HEK293T (cell line): ENCODE measurements around the gene IL2RG.

Source experiments
- ARNT ChIP-seq: fragments of 450-650 bp; IDR thresholded peaks from 2 replicates; pipeline ENCODE4 v1.6.1; 2017; ENCODE audit warnings: mild to moderate bottlenecking
- BHLHE40 ChIP-seq: fragments of 450-650 bp; IDR thresholded peaks from 2 replicates; pipeline ENCODE4 v1.6.1; 2016; ENCODE audit warnings: mild to moderate bottlenecking, moderate library complexity, borderline replicate concordance
- CTBP1 ChIP-seq: fragments of 450-650 bp; IDR thresholded peaks from 2 replicates; pipeline ENCODE4 v1.6.1; 2016; ENCODE audit warnings: borderline replicate concordance
- ELF4 ChIP-seq: fragments of 450-650 bp; IDR thresholded peaks from 2 replicates; pipeline ENCODE4 v1.6.1; 2017; ENCODE audit warnings: antibody characterized with exemption
- FOXK2 ChIP-seq: fragments of 450-650 bp; IDR thresholded peaks from 2 replicates; pipeline ENCODE4 v1.6.1; 2016; ENCODE audit warnings: mild to moderate bottlenecking
- FOXM1 ChIP-seq: fragments of 450-650 bp; IDR thresholded peaks from 2 replicates; pipeline ENCODE4 v1.6.1; 2017; ENCODE audit warnings: mild to moderate bottlenecking, borderline replicate concordance
- L3MBTL2 ChIP-seq: fragments of 450-650 bp; conservative IDR thresholded peaks from 2 replicates; pipeline ENCODE4 v1.6.1; 2016; ENCODE audit warnings: mild to moderate bottlenecking
- NFRKB ChIP-seq: fragments of 450-650 bp; IDR thresholded peaks from 2 replicates; pipeline ENCODE4 v1.6.1; 2016; ENCODE audit warnings: mild to moderate bottlenecking, moderate library complexity
- SP1 ChIP-seq: fragments of 450-650 bp; IDR thresholded peaks from 2 replicates; pipeline ENCODE4 v1.6.1; 2017
- SUZ12 ChIP-seq: fragments of 450-650 bp; IDR thresholded peaks from 2 replicates; pipeline ENCODE4 v1.6.1; 2016; ENCODE audit warnings: mild to moderate bottlenecking
- TARDBP ChIP-seq: fragments of 450-650 bp; IDR thresholded peaks from 2 replicates; pipeline ENCODE4 v1.6.1; 2016
- TF ChIP-seq, protein P1 (sequence below): fragments of 450-650 bp; IDR thresholded peaks from 2 replicates; pipeline ENCODE4 v1.6.1; 2016

GRCh38 chrX:71160475-71160874 lies 49.1 kb upstream of the IL2RG start:
- TF ChIP-seq SP1 (no peak), BHLHE40 (no peak), ARNT (no peak), FOXM1 (no peak), L3MBTL2 (no peak), FOXK2 (no peak), CTBP1 (no peak), ELF4 (no peak), NFRKB (no peak), SUZ12 (no peak), TARDBP (no peak)
- TF ChIP-seq, protein P1, sequence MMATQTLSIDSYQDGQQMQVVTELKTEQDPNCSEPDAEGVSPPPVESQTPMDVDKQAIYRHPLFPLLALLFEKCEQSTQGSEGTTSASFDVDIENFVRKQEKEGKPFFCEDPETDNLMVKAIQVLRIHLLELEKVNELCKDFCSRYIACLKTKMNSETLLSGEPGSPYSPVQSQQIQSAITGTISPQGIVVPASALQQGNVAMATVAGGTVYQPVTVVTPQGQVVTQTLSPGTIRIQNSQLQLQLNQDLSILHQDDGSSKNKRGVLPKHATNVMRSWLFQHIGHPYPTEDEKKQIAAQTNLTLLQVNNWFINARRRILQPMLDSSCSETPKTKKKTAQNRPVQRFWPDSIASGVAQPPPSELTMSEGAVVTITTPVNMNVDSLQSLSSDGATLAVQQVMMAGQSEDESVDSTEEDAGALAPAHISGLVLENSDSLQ, result no peak
